Hippocampal formation (tissue), 2 donors: ENCODE results near the gene NPHP1.
"Not testable (repeated sequence)": the region's sequence is repeated elsewhere in the genome, so short reads cannot be mapped to it uniquely, and the experiment has no call there.

ENCODE experiments used
- DNase-seq, 2 donors: peaks; one replicate each; lab custom pipeline; 2025; lab: John Stamatoyannopoulos, UW

NPHP1 gene

GRCh38 chr2:110198016-110198415, 6.8 kb downstream of the NPHP1 start:
- no peak for DNase-seq

GRCh38 chr2:110197452-110197851, 7.4 kb downstream of the NPHP1 start:
- DNase-seq, result no peak

GRCh38 chr2:110190169-110190568, 14.6 kb downstream of the NPHP1 start:
- not testable (repeated sequence) for DNase-seq

GRCh38 chr2:110182449-110182848, 22.4 kb downstream of the NPHP1 start:
- DNase-seq, result no peak

- no peak for DNase-seq
Observed at GRCh38 chr2:110180036-110180435, 24.8 kb downstream of the NPHP1 start.

- no peak for DNase-seq
Observed at GRCh38 chr2:110173523-110173922, 31.3 kb downstream of the NPHP1 start.

- no peak for DNase-seq
Observed at GRCh38 chr2:110172506-110172905, 32.3 kb downstream of the NPHP1 start.

GRCh38 chr2:110170102-110170501, 34.7 kb downstream of the NPHP1 start:
- no peak for DNase-seq

- no peak for DNase-seq
Observed at GRCh38 chr2:110167326-110168000, 37.4 kb downstream of the NPHP1 start.

GRCh38 chr2:110166266-110166665, 38.5 kb downstream of the NPHP1 start:
- DNase-seq, result no peak

- peak; percentile 3 to 42 for DNase-seq
Observed at GRCh38 chr2:110157153-110157793, 47.5 kb downstream of the NPHP1 start.

- not testable (repeated sequence) for DNase-seq
Observed at GRCh38 chr2:110154828-110155227, 50.0 kb downstream of the NPHP1 start.

GRCh38 chr2:110154188-110154587, 50.6 kb downstream of the NPHP1 start:
- DNase-seq, result not testable (repeated sequence)

GRCh38 chr2:110153416-110153815, 51.4 kb downstream of the NPHP1 start:
- no peak for DNase-seq

- DNase-seq, result no peak
Observed at GRCh38 chr2:110152943-110153342, 51.9 kb downstream of the NPHP1 start.

GRCh38 chr2:110149330-110150220, 55.2 kb downstream of the NPHP1 start:
- no peak for DNase-seq

- DNase-seq, result no peak
Observed at GRCh38 chr2:110146945-110147332, 57.9 kb downstream of the NPHP1 start.

- DNase-seq, result no peak
Observed at GRCh38 chr2:110146183-110146944, 58.4 kb downstream of the NPHP1 start.

GRCh38 chr2:110143982-110144381, 60.8 kb downstream of the NPHP1 start:
- DNase-seq, result no peak

GRCh38 chr2:110140401-110140800, 64.4 kb downstream of the NPHP1 start:
- no peak for DNase-seq

- no peak for DNase-seq
Observed at GRCh38 chr2:110134025-110134424, 70.8 kb downstream of the NPHP1 start.

GRCh38 chr2:110131166-110131565, 73.6 kb downstream of the NPHP1 start:
- DNase-seq, result no peak
